Adipocyte (in vitro differentiated cells): ENCODE measurements around the gene ABO.
"Not testable (repeated sequence)": the region's sequence is repeated elsewhere in the genome, so short reads cannot be mapped to it uniquely, and the experiment has no call there.

Experiments
- DNase-seq: peaks from one replicate; pipeline ENCODE4 v3.0.0-alpha.2; 2015; ENCODE audit warnings: low read depth
- H3K27me3 ChIP-seq: replicated peaks from 2 replicates; pipeline ENCODE4 v1.7.0; 2013; ENCODE audit warnings: mild to moderate bottlenecking, low read length, moderate library complexity; ENCODE audit not compliant: control insufficient read depth, insufficient read depth
- H3K36me3 ChIP-seq: 2 replicates; pipeline ENCODE4 v1.7.0; 2013; ENCODE audit warnings: low read length, mild to moderate bottlenecking, moderate library complexity; ENCODE audit not compliant: control insufficient read depth, insufficient read depth, severe bottlenecking
- H3K4me1 ChIP-seq: 2 replicates; pipeline ENCODE4 v1.7.0; 2013; ENCODE audit warnings: mild to moderate bottlenecking, low read length, moderate library complexity; ENCODE audit not compliant: control insufficient read depth, insufficient read depth
- H3K4me3 ChIP-seq: 2 replicates; pipeline ENCODE4 v1.7.0; 2013; ENCODE audit warnings: mild to moderate bottlenecking, low read length, moderate library complexity
- H3K9ac ChIP-seq: 2 replicates; pipeline ENCODE4 v1.7.0; 2013; ENCODE audit warnings: mild to moderate bottlenecking, low read length, moderate library complexity
- H3K9me3 ChIP-seq: 2 replicates; pipeline ENCODE4 v1.7.0; 2013; ENCODE audit warnings: mild to moderate bottlenecking, low read length, moderate library complexity; ENCODE audit not compliant: control insufficient read depth

The ABO gene

DNA sequence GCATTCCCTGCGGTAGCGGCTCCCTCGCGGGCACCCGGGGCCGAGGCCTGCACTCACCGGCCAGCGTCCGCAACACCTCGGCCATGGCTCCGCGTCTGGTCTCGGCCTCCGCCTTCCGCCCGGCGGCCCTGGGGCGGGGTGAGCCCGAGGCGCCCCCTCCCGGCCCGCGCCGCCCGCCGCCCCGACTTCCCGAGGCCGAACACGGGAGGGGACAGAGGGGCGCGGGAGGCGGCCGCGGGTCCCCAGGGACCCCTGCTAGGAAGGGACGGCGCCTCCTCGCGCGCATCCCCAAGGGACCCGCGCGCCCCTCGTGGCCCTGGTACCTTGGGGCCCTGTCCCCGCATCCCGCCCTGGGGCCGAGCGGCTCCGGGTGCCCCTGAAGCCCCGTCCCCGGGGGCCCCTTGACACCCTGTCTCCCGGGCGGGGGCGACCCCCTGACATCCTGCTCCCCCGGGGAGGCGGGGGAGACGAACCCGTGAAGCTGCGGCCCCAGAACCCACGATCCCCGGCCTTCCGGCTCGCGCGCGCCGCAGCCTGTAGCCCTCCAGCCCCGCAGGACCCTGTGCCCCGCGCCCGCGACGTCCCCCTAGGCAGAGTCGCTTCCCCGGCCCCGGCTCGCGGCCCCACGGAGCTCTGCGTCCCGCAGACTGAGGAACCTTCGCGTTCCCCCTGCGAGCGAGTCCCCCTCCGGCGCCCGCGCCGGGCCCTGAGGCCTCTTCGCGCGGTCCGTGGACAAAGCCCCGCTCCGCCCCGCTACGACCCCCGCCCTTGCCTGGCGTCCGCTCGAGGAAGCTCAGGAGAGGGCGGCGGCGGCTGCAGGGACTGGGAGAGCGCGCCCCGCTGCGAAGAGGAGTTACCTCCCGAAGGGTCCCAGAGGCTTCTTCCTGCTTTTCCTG lies at the start of gene ABO:
TSS of gene ABO (minus strand) at position 97 of the 896 bp plus-strand sequence.
- Histone ChIP-seq H3K36me3 (no peaks in the 10 kb centered on the region), H3K4me1 (no peaks in the 10 kb centered on the region), H3K27me3 (peaks cover 54% of the 10 kb centered on the region), H3K4me3 (no peak within 1 kb of the TSS), H3K9ac (no peak within 1 kb of the TSS), H3K9me3 (peaks cover 14% of the 10 kb centered on the region)
- no peak for DNase-seq

DNA sequence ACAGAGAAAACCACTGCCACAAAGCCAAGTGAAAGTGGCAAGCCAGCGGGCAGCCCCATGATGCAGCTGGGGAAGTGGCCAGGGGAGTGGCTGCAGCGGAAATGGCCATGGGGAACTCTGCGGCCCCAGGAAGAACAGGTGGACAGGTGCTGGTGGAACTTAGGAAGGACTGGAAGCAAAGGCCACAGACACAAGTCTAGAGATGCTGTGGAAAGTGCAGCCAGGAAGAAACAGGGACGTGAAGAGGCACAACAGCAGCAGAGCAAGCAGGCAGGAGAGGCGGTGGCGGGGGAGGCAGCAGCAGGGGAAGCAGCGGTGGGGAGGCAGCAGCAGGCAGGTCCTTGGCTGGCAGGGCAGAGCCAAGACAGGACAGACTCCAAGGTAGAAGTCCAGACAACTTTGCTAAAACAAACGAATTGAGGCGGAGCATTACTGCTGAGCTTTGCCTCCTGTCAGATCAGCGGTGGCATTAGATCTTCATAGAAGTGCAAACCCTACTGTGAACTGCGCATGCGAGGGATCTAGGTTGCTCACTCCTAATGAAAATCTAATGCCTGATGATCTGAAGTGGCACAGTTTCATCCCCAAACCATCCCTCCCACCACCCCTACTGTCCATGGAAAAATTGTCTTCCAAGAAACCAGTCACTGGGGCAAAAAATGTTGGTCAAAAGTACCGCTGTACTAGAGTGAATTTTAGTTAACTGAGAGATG lies 49.1 kb upstream of the ABO start:
- H3K4me3 ChIP-seq = no peak overlapping the region

DNA sequence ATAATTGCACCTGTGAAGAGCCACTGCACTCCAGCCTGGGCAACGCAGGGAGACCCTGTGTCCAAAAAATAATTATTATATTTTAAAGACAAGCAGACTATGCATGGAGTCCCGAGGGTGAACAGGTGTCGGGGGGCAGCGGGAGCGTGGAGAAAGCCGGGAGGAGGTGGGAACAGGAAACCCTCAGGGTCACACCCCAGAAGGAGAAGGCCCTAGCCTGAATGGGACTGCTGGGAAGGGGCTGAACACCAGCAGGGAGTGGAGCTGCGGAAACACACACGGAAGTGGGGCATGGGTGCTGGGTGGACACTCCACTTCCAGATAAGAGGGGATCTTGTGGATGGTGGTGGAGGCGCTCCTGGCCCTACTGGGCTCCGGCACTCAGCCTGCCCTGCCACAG lies 48.2 kb upstream of the ABO start:
- DNase-seq = no peak
- H3K27me3 ChIP-seq = no peaks in the 10 kb centered on the region
- H3K9ac ChIP-seq = no peak overlapping the region

More for the DNA sequence above, 49.1 kb upstream of the ABO start:
- Histone ChIP-seq H3K27me3 (no peaks in the 10 kb centered on the region), H3K4me1 (no peaks in the 10 kb centered on the region), H3K9me3 (peaks cover 4% of the 10 kb centered on the region), H3K36me3 (no peaks in the 10 kb centered on the region), H3K9ac (no peak overlapping the region)
- no peak for DNase-seq

DNA sequence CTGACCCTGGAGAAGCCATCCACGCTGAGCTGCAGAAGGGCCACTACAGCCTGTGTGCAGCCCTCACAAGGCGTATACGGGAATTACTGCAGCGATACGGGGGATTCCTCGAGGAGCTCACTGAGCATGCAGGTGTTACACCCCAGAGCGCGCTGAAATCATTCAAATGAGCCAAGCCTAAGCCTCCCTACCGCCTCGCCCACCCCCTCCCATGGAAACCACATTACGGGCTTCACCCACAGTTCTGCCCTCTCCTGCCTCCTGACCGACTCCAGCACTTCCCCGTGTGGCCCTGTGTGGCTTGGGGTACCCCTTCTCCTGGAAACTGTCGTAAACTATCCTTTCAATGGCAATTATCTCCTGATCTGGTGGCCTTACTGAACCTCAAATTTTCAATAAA lies 47.7 kb upstream of the ABO start:
- Histone ChIP-seq H3K4me3 (no peak overlapping the region), H3K9ac (no peak overlapping the region), H3K27me3 (no peaks in the 10 kb centered on the region), H3K9me3 (peaks cover 4% of the 10 kb centered on the region), H3K4me1 (no peaks in the 10 kb centered on the region), H3K36me3 (no peaks in the 10 kb centered on the region)
- DNase-seq = no peak

More for the DNA sequence above, 48.2 kb upstream of the ABO start:
- no peaks in the 10 kb centered on the region for H3K36me3 ChIP-seq
- H3K9me3 ChIP-seq = peaks cover 4% of the 10 kb centered on the region
- H3K4me3 ChIP-seq = no peak overlapping the region
- H3K4me1 ChIP-seq = no peaks in the 10 kb centered on the region

DNA sequence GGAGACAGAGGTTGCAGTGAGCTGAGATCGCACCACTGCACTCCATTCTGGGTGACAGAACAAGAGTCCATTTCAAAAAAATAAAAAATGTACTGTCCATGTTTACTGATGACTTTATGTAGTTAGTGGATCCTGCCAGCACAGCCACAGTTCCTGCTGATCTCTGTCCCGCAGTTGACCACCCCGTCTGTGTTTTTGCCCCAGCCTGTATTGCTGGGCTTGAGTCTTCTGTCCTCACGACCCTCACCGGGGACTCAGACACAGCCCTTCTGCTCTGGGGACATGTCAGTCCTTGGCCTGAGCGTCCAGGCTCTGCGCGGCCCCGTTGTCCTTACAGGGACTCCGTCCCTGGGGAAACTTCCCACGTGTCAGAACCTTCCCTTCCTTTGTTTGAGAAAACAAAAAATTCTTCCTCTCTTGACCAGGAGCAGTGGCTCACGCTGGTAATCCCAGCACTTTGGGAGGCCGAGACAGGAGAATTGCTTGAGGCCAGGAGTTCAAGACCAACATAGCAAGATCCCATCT lies 46.5 kb upstream of the ABO start:
- peaks cover 4% of the 10 kb centered on the region for H3K9me3 ChIP-seq
- no peaks in the 10 kb centered on the region for H3K36me3 ChIP-seq
- H3K4me1 ChIP-seq = no peaks in the 10 kb centered on the region
- no peak overlapping the region for H3K4me3 ChIP-seq
- H3K27me3 ChIP-seq = peaks cover 3% of the 10 kb centered on the region
- no peak overlapping the region for H3K9ac ChIP-seq
- no peak for DNase-seq

DNA sequence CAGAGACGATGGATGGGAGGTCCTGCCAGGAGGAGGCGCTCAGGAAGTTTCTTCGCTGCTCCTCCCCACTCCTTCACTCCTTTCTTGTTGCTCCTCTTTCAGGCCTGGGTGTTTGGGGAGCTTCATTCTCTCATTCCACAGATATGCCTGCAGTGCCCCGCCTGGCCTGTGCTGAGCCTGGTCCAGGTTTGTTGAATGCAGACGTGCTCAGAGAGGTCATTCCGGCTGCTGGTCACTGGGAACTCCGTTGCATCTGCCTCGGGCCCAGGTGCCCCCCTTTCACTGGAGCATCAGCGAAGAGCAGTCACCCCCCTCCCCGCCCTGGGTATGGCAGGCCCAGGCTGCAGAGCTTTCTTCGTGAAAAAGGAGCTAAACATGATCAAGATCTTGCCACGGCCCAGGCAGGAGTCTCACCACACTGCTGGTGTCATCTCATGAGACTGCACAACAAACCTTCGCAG lies 45.5 kb upstream of the ABO start:
- H3K4me1 ChIP-seq = no peaks in the 10 kb centered on the region
- H3K4me3 ChIP-seq = no peak overlapping the region
- no peaks in the 10 kb centered on the region for H3K36me3 ChIP-seq
- H3K9me3 ChIP-seq = peaks cover 4% of the 10 kb centered on the region
- H3K27me3 ChIP-seq = peaks cover 4% of the 10 kb centered on the region
- no peak for DNase-seq
- no peak overlapping the region for H3K9ac ChIP-seq

DNA sequence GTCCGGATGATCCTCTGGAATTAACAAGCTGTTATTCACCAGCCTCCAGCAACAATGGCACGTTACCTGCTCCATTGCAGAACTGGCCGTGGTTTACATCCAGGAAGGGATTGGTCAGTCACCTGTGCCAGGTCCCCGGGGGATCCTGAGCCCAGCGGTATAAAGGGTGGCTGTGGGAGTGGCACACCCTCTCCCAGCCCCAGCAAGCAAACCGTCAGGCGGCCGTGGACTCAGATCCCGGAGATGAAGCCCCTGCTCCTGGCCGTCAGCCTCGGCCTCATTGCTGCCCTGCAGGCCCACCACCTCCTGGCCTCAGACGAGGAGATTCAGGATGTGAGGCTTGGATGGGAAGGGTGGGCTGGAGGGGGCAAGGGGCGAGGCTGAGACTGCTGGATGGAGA lies 42.5 kb upstream of the ABO start:
- not testable (repeated sequence) for H3K4me3 ChIP-seq, H3K27me3 ChIP-seq, H3K4me1 ChIP-seq, H3K9me3 ChIP-seq, H3K9ac ChIP-seq, H3K36me3 ChIP-seq, DNase-seq

DNA sequence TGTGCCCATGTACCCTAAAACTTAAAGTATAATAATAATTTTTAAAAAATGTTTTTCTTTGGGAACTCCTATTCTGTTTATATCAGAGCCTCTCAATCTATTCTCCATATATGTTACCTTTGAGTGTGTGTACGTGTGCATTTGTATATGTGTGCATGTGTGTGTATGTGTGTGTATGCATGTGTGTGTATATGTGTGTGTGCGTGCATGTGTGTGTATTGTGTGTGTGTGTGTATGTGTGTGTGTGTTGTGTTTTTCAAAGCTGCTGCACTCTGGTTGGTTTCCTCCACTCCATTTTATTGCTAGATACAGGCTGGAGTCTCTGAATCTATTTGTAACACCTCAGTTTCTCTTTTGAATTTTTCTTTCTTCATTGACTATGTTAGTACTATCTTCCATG lies 41.0 kb upstream of the ABO start:
- Histone ChIP-seq H3K9me3 (no peaks in the 10 kb centered on the region), H3K4me1 (no peaks in the 10 kb centered on the region), H3K4me3 (no peak overlapping the region), H3K36me3 (no peaks in the 10 kb centered on the region), H3K27me3 (peaks cover 4% of the 10 kb centered on the region), H3K9ac (no peak overlapping the region)
- DNase-seq = no peak

DNA sequence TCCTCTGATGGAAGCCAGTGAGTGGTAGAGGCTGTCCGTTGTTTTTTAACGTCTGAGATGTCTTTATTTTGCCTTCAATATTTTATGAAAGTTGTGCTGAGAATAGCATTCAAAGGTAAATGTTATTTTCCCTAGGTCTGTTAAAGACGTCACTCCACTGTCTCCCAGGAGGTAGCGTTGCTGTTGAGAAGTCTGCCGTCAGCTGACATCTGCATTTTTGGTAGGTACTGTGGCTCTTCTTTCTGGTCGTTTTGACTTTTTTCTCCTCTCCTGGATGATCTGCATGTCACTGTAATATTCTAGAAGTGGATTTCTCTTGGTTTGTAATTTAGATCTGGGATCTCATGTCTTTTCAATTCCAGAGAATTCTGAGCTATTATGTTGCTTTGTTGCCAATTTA lies 34.6 kb upstream of the ABO start:
- Histone ChIP-seq H3K9ac (no peak overlapping the region), H3K9me3 (peaks cover 9% of the 10 kb centered on the region), H3K4me1 (no peaks in the 10 kb centered on the region), H3K36me3 (no peaks in the 10 kb centered on the region), H3K4me3 (no peak overlapping the region), H3K27me3 (peaks cover 15% of the 10 kb centered on the region)
- DNase-seq = no peak

DNA sequence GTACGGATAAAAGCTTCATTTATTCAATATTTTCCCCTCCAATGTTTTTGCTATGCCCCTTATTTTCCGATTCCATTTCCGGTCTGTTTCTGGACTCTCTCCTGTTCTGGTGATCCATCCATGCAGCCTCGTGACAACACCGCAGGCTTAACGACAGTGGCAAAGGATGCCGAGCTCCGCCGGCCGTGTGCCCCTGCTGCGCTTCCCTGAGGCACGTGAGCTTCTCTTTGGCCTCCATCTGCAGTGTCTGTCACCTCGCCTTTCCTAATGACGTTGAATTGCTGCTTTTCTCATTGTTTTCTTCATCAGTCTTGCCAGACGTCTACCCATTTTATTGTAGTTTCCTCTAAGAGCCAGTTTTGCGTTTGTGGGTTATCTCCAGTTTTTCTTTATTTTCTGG lies 32.3 kb upstream of the ABO start:
- Histone ChIP-seq H3K9me3 (peaks cover 11% of the 10 kb centered on the region), H3K27me3 (peaks cover 30% of the 10 kb centered on the region), H3K9ac (no peak overlapping the region), H3K4me1 (no peaks in the 10 kb centered on the region), H3K36me3 (no peaks in the 10 kb centered on the region), H3K4me3 (no peak overlapping the region)
- DNase-seq = no peak
